Neural cell (in vitro differentiated cells): ENCODE results near the gene CELSR2. TPM values are rescaled to one million over a fixed set of nuclear protein-coding genes. Genes with fewer than 3 reads are reported as not detected.

Experiments used
- H2AFZ ChIP-seq: fragments of 200-600, 300-800 bp; sonication (generic), shearing (Covaris generic); 2 replicates; pipeline ENCODE4 v1.6.0; 2014; ENCODE audit warnings: low read depth, mild to moderate bottlenecking, antibody characterized with exemption, low read length, moderate library complexity
- H3F3A ChIP-seq: fragments of 200-600 bp; shearing (Covaris generic); 2 replicates; pipeline ENCODE4 v1.6.1; 2016; ENCODE audit warnings: mild to moderate bottlenecking, moderate library complexity, mixed read lengths, antibody characterized with exemption, low read length; ENCODE audit not compliant: insufficient read depth, poor library complexity, severe bottlenecking
- H3K27ac ChIP-seq: fragments of 200-600, 300-800 bp; sonication (generic), shearing (Covaris generic); 2 replicates; pipeline ENCODE4 v1.5.1; 2014; ENCODE audit warnings: mild to moderate bottlenecking, low read length, moderate library complexity
- H3K27me3 ChIP-seq: fragments of 300-800, 200-600 bp; sonication (generic), shearing (Covaris generic); 2 replicates; pipeline ENCODE4 v1.6.0; 2014; ENCODE audit warnings: mild to moderate bottlenecking, low read depth, low read length, moderate library complexity; ENCODE audit not compliant: insufficient read depth
- H3K36me3 ChIP-seq: fragments of 300-800, 200-600 bp; sonication (generic), shearing (Covaris generic); 2 replicates; pipeline ENCODE4 v1.5.1; 2014; ENCODE audit warnings: mild to moderate bottlenecking, antibody characterized with exemption, low read length, moderate library complexity; ENCODE audit not compliant: insufficient read depth
- H3K4me2 ChIP-seq: fragments of 300-800, 200-600 bp; sonication (generic), shearing (Covaris generic); 2 replicates; pipeline ENCODE4 v1.6.0; 2014; ENCODE audit warnings: mild to moderate bottlenecking, low read length
- H3K4me3 ChIP-seq: fragments of 300-800, 200-600 bp; sonication (generic), shearing (Covaris generic); 2 replicates; pipeline ENCODE4 v1.5.1; 2014; ENCODE audit warnings: mild to moderate bottlenecking, low read length, moderate library complexity
- H3K79me2 ChIP-seq: fragments of 200-600 bp; shearing (Covaris generic); replicated peaks from 2 replicates; pipeline ENCODE4 v1.6.0; 2014; ENCODE audit warnings: mild to moderate bottlenecking, low read length, moderate library complexity; ENCODE audit not compliant: insufficient read depth
- H3K9ac ChIP-seq: fragments of 300-800, 200-600 bp; sonication (generic), shearing (Covaris generic); 2 replicates; pipeline ENCODE4 v1.6.1; 2016; ENCODE audit warnings: mild to moderate bottlenecking, low read length, mixed read lengths
- H3K9me2 ChIP-seq: fragments of 200-600 bp; shearing (Covaris generic); 2 replicates; pipeline ENCODE4 v1.6.1; 2016; ENCODE audit warnings: mild to moderate bottlenecking, low read length, mixed read lengths; ENCODE audit not compliant: insufficient read depth
- H3K9me3 ChIP-seq: fragments of 200-600, 300-800 bp; sonication (generic), shearing (Covaris generic); 2 replicates; pipeline ENCODE4 v1.6.1; 2016; ENCODE audit warnings: mild to moderate bottlenecking, mixed run types, low read length, moderate library complexity, mixed read lengths
- H4K20me1 ChIP-seq: fragments of 200-600 bp; shearing (Covaris generic); 2 replicates; pipeline ENCODE4 v1.6.1; 2016; ENCODE audit warnings: mild to moderate bottlenecking, mixed run types; ENCODE audit not compliant: insufficient read depth
- CTCF ChIP-seq: fragments of 450-650 bp; IDR thresholded peaks from 2 replicates; pipeline ENCODE4 v1.5.1; 2014; ENCODE audit warnings: antibody characterized with exemption, mild to moderate bottlenecking, moderate library complexity; ENCODE audit not compliant: poor library complexity, severe bottlenecking
- EP300 ChIP-seq: fragments of 450-650 bp; conservative IDR thresholded peaks from 2 replicates; pipeline ENCODE4 v1.6.1; 2014; ENCODE audit warnings: antibody characterized with exemption, mild to moderate bottlenecking, moderate library complexity; ENCODE audit not compliant: poor library complexity, severe bottlenecking
- EZH2 ChIP-seq: fragments of 200-600, 300-800 bp; shearing (Covaris generic), sonication (generic); IDR thresholded peaks from 2 replicates; pipeline ENCODE4 v1.6.1; 2014; ENCODE audit warnings: antibody characterized with exemption, low read length, borderline replicate concordance, mild to moderate bottlenecking; ENCODE audit not compliant: insufficient read depth, poor library complexity, severe bottlenecking
- MXI1 ChIP-seq: fragments of 450-650 bp; conservative IDR thresholded peaks from 2 replicates; pipeline ENCODE4 v1.6.1; 2014; ENCODE audit warnings: antibody characterized with exemption, mild to moderate bottlenecking; ENCODE audit not compliant: poor library complexity, severe bottlenecking
- POLR2AphosphoS5 ChIP-seq: IDR thresholded peaks from 2 replicates; pipeline ENCODE4 v1.6.1; 2012
- RAD21 ChIP-seq: fragments of 450-650 bp; conservative IDR thresholded peaks from 2 replicates; pipeline ENCODE4 v1.6.1; 2014; ENCODE audit warnings: antibody characterized with exemption, mild to moderate bottlenecking, moderate library complexity
- REST ChIP-seq: IDR thresholded peaks from 2 replicates; pipeline ENCODE4 v1.6.1; 2012; ENCODE audit warnings: borderline replicate concordance
- SMC3 ChIP-seq: fragments of 450-650 bp; conservative IDR thresholded peaks from 2 replicates; pipeline ENCODE4 v1.6.1; 2014; ENCODE audit warnings: antibody characterized with exemption, mild to moderate bottlenecking, moderate library complexity; ENCODE audit not compliant: poor library complexity
- TAF1 ChIP-seq: IDR thresholded peaks from 2 replicates; pipeline ENCODE4 v1.6.1; 2012; ENCODE audit warnings: low read depth
- polyA plus RNA-seq: library from polyadenylated mRNA; depleted of rRNA; stranded (reverse); fragments of >200 nt; gene quantifications from 2 replicates; pipeline ENCODE4 v1.2.3, GENCODE V29; 2014

Gene CELSR2
- polyA plus RNA-seq, 1 donor from 2014 or later: 7.9 TPM

GRCh38 chr1:109255097-109255651, 5.8 kb downstream of the CELSR2 start:
- peak overlapping the region; percentile 97 for H3K4me2 ChIP-seq
- H3K4me3 ChIP-seq: peak overlapping the region; percentile 75
- peaks cover 63% of the 10 kb centered on the region for H3K79me2 ChIP-seq
- H3K9me3 ChIP-seq: no peaks in the 10 kb centered on the region
- no peaks in the 10 kb centered on the region for H4K20me1 ChIP-seq
- H3K9ac ChIP-seq: peak overlapping the region; percentile 76
- H2AFZ ChIP-seq: peak overlapping the region; percentile 66
- H3K27me3 ChIP-seq: no peaks in the 10 kb centered on the region
- H3K27ac ChIP-seq: peak overlapping the region; percentile 70
- peaks cover 12% of the 10 kb centered on the region for H3K36me3 ChIP-seq
- no peaks in the 10 kb centered on the region for H3F3A ChIP-seq
- H3K9me2 ChIP-seq: no peaks in the 10 kb centered on the region
- TF ChIP-seq REST (peak; percentile 27), CTCF (peak; percentile 53), MXI1 (no peak), RAD21 (peak; percentile 31)

- peaks cover 58% of the 10 kb centered on the region for H3K79me2 ChIP-seq
- H3K4me2 ChIP-seq: peak overlapping the region; percentile 97
- H3K9me3 ChIP-seq: no peaks in the 10 kb centered on the region
- peak overlapping the region; percentile 75 for H3K4me3 ChIP-seq
- H4K20me1 ChIP-seq: no peaks in the 10 kb centered on the region
- peak overlapping the region; percentile 76 for H3K9ac ChIP-seq
- no peaks in the 10 kb centered on the region for H3F3A ChIP-seq
- H3K9me2 ChIP-seq: no peaks in the 10 kb centered on the region
- H3K27ac ChIP-seq: peak overlapping the region; percentile 70
- TF ChIP-seq CTCF (no peak), REST (no peak), EP300 (no peak), POLR2AphosphoS5 (no peak), EZH2 (no peak), TAF1 (no peak), MXI1 (no peak), SMC3 (no peak)
- H3K27me3 ChIP-seq: no peaks in the 10 kb centered on the region
- H2AFZ ChIP-seq: peak overlapping the region; percentile 66
- H3K36me3 ChIP-seq: peaks cover 12% of the 10 kb centered on the region
Observed at GRCh38 chr1:109255678-109256077, 6.3 kb downstream of the CELSR2 start.
